Measurements from ENCODE around the gene LRP1.
A peak's percentile ranks its signal among the peaks of the same experiment; 100 is the strongest.

The LRP1 gene

GRCh38 chr12:57112492-57113294, 15.6 kb upstream of the LRP1 start:
- Histone ChIP-seq H3K9ac (ENCODE audit: low read depth, low read length, poor library complexity, severe bottlenecking) (no peak overlapping the region), H3K4me3 (ENCODE audit: low read length, poor library complexity, severe bottlenecking) (peak overlapping the region; percentile 87), H3K4me1 (ENCODE audit: insufficient read depth, low read length, poor library complexity, severe bottlenecking) (peaks cover 15% of the 10 kb centered on the region), H3K27me3 (ENCODE audit: insufficient read depth, low read length, poor library complexity, severe bottlenecking) (no peaks in the 10 kb centered on the region), H4K20me1 (ENCODE audit: insufficient read depth, low read length, poor library complexity, severe bottlenecking) (no peaks in the 10 kb centered on the region), H3F3A (ENCODE audit: low read depth) (no peaks in the 10 kb centered on the region), H3K4me2 (ENCODE audit: low read depth, low read length, poor library complexity, severe bottlenecking) (peak overlapping the region; percentile 85), H3K79me2 (ENCODE audit: insufficient read depth, low read length) (peaks cover 25% of the 10 kb centered on the region; the same call in 1 of the 2 replicates), H2AFZ (ENCODE audit: low read length) (no peak overlapping the region), H3K36me3 (ENCODE audit: insufficient read depth, low read length) (no peaks in the 10 kb centered on the region), H3K9me2 (replicated peaks; ENCODE audit: low read depth, low read length) (no peaks in the 10 kb centered on the region), H3K9me3 (ENCODE audit: insufficient read depth, low read depth, low read length) (no peaks in the 10 kb centered on the region)
- TF ChIP-seq, protein P1, sequence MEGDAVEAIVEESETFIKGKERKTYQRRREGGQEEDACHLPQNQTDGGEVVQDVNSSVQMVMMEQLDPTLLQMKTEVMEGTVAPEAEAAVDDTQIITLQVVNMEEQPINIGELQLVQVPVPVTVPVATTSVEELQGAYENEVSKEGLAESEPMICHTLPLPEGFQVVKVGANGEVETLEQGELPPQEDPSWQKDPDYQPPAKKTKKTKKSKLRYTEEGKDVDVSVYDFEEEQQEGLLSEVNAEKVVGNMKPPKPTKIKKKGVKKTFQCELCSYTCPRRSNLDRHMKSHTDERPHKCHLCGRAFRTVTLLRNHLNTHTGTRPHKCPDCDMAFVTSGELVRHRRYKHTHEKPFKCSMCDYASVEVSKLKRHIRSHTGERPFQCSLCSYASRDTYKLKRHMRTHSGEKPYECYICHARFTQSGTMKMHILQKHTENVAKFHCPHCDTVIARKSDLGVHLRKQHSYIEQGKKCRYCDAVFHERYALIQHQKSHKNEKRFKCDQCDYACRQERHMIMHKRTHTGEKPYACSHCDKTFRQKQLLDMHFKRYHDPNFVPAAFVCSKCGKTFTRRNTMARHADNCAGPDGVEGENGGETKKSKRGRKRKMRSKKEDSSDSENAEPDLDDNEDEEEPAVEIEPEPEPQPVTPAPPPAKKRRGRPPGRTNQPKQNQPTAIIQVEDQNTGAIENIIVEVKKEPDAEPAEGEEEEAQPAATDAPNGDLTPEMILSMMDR (conservative IDR thresholded peaks at IDR 0.05; ENCODE audit: low read length) = peak; percentile 91; the same call in 1 of the 2 replicates
- no peak for TF ChIP-seq EZH2phosphoT487 (IDR thresholded peaks at IDR 0.05; ENCODE audit: borderline replicate concordance)

DNA sequence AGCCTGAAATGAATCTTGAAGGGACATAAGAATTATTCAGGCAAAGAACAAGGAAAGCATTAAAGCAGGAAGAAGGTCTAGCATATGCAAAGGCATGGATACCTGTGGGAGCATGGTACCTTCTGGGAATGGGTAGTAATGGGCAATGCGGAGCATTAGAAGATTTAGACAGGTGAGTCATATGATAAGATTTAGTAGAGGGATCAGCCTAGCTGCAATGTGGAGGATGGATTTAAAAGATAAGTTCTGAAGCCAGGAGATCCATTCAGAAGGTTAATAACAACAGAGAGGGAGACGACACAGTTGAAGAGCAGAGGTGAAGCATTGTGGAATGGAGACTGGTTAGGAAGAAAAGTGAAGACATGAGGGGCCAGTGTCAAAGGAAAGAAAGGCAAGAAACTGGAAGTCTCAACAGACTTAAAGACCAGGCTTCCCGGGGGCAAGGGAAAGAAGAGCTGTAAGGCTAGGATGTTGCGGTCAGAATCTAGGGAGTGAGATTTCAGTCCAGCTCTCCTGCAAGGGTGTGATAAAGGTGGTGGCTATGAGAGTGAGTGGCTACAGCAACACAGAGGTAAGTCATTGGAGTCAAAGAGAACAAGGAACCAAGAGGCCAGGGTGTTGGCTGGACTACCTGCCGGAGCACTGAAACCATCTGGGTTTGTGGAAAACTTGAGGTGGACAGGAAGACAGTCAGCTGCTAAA, 11.6 kb upstream of the LRP1 start:
- no peaks in the 10 kb centered on the region for H3K27me3 ChIP-seq (ENCODE audit: insufficient read depth, low read length, poor library complexity, severe bottlenecking)
- H3K9ac ChIP-seq (ENCODE audit: low read depth, low read length, poor library complexity, severe bottlenecking) = no peak overlapping the region
- TF ChIP-seq, protein P1 (conservative IDR thresholded peaks at IDR 0.05; ENCODE audit: low read length) = no peak
- TF ChIP-seq EZH2phosphoT487 (IDR thresholded peaks at IDR 0.05; ENCODE audit: borderline replicate concordance) = no peak

DNA sequence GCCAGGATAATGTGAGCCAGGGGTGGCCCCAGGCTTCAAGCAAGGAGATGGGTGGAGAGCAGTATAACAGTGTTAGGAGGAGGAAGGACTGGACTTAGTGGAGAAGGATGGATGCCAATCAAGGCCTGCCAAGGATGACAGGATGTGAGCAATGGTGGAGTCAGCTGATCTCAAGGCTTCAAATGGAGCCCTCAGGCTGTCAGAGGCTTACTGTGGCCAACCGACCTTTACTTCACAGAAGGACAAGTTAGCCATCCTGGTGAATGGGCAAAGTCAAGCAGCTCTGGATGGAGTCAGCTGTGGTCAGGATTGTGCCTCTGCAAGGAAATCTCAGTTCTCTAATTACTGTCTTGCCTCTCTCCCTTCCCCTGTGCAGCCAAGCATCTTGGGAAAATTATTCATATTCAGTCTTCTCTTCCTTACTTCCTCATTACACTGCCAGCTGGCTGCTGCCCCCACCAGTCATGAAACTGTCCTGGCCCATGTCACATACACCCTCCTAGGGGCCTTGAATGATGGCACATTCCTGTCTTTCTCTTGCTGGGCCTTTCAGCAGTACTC, 9.5 kb upstream of the LRP1 start:
- no peak overlapping the region for H3K4me2 ChIP-seq (ENCODE audit: low read depth, low read length, poor library complexity, severe bottlenecking)
- TF ChIP-seq EZH2phosphoT487 (IDR thresholded peaks at IDR 0.05; ENCODE audit: borderline replicate concordance) = no peak
- TF ChIP-seq, protein P1 (conservative IDR thresholded peaks at IDR 0.05; ENCODE audit: low read length) = no peak
- H2AFZ ChIP-seq (ENCODE audit: low read length) = peak overlapping the region; percentile 53; the same call in 1 of the 2 replicates
- no peaks in the 10 kb centered on the region for H4K20me1 ChIP-seq (ENCODE audit: insufficient read depth, low read length, poor library complexity, severe bottlenecking)
- no peaks in the 10 kb centered on the region for H3F3A ChIP-seq (ENCODE audit: low read depth)
- no peaks in the 10 kb centered on the region for H3K27me3 ChIP-seq (ENCODE audit: insufficient read depth, low read length, poor library complexity, severe bottlenecking)
- H3K9me2 ChIP-seq (replicated peaks; ENCODE audit: low read depth, low read length) = no peaks in the 10 kb centered on the region
- H3K36me3 ChIP-seq (ENCODE audit: insufficient read depth, low read length) = no peaks in the 10 kb centered on the region
- H3K9me3 ChIP-seq (ENCODE audit: insufficient read depth, low read depth, low read length) = no peaks in the 10 kb centered on the region
- H3K4me1 ChIP-seq (ENCODE audit: insufficient read depth, low read length, poor library complexity, severe bottlenecking) = no peaks in the 10 kb centered on the region
- no peak overlapping the region for H3K4me3 ChIP-seq (ENCODE audit: low read length, poor library complexity, severe bottlenecking)
- no peaks in the 10 kb centered on the region for H3K79me2 ChIP-seq (ENCODE audit: insufficient read depth, low read length)
- no peak overlapping the region for H3K9ac ChIP-seq (ENCODE audit: low read depth, low read length, poor library complexity, severe bottlenecking)

More for the DNA sequence above, 11.6 kb upstream of the LRP1 start:
- H3K36me3 ChIP-seq (ENCODE audit: insufficient read depth, low read length) = no peaks in the 10 kb centered on the region
- H4K20me1 ChIP-seq (ENCODE audit: insufficient read depth, low read length, poor library complexity, severe bottlenecking) = no peaks in the 10 kb centered on the region
- no peak overlapping the region for H3K4me3 ChIP-seq (ENCODE audit: low read length, poor library complexity, severe bottlenecking)
- no peaks in the 10 kb centered on the region for H3K9me3 ChIP-seq (ENCODE audit: insufficient read depth, low read depth, low read length)
- no peaks in the 10 kb centered on the region for H3F3A ChIP-seq (ENCODE audit: low read depth)
- no peaks in the 10 kb centered on the region for H3K79me2 ChIP-seq (ENCODE audit: insufficient read depth, low read length)
- peaks cover 6% of the 10 kb centered on the region for H3K4me1 ChIP-seq (ENCODE audit: insufficient read depth, low read length, poor library complexity, severe bottlenecking)
- H2AFZ ChIP-seq (ENCODE audit: low read length) = no peak overlapping the region
- no peak overlapping the region for H3K4me2 ChIP-seq (ENCODE audit: low read depth, low read length, poor library complexity, severe bottlenecking)
- no peaks in the 10 kb centered on the region for H3K9me2 ChIP-seq (replicated peaks; ENCODE audit: low read depth, low read length)

Measured in Loucy (cell line).